ENCODE measurements around the gene ALKBH8. TPM values are rescaled to one million over a fixed set of nuclear protein-coding genes. Genes with fewer than 3 reads are reported as not detected.

ALKBH8 gene
- total RNA-seq, 1 experiment from 2014 or later: 9.1 TPM

- POLR2A ChIA-PET: no interaction called here
- no TSS peak for BruUV-seq (replicated peaks)
- no peak for DNase-seq (ENCODE audit: low read depth, low spot score)
Measured at GRCh38 chr11:107505647-107506225, 59.8 kb downstream of the ALKBH8 start.

GRCh38 chr11:107504981-107505380 lies 60.6 kb downstream of the ALKBH8 start:
- no peaks in the 10 kb centered on the region for H3K4me1 ChIP-seq (ENCODE audit: control insufficient read depth, insufficient read depth, low read length)
- no peak for ATAC-seq
- in situ Hi-C loops (cut with HindIII; ENCODE audit: low pct_unique_long_range_greater_than_20kb, low sequenced_read_pairs): no loop called here
- TF ChIP-seq CTCF (IDR thresholded peaks at IDR 0.05) (no peak), POLR2AphosphoS5 (IDR thresholded peaks at IDR 0.05; ENCODE audit: low read depth, low read length) (no peak), REST (IDR thresholded peaks at IDR 0.05; ENCODE audit: insufficient read depth in 1 of 2, low read depth in 2 of 2, low read length in 1 of 2) (no peak), TCF7L2 (IDR thresholded peaks at IDR 0.05; ENCODE audit: low read depth, low read length) (no peak), SIN3A (IDR thresholded peaks at IDR 0.05; ENCODE audit: borderline replicate concordance, insufficient read depth, low read depth, low read length) (no peak)
- H3K27me3 ChIP-seq (ENCODE audit: control insufficient read depth, insufficient read depth, low read length): no peaks in the 10 kb centered on the region
- no peaks in the 10 kb centered on the region; the same call in 1 of the 2 replicates for H3K36me3 ChIP-seq (ENCODE audit: control insufficient read depth, insufficient read depth, low read length)
- CTCF ChIA-PET: no interaction called here
- peaks cover 15% of the 10 kb centered on the region; the same call in 1 of the 2 replicates for H3K9me3 ChIP-seq (ENCODE audit: control insufficient read depth, insufficient read depth, low read depth, low read length)
- H3K27ac ChIP-seq (ENCODE audit: low read length): no peak overlapping the region
- POLR2A ChIA-PET: no interaction called here
- DNase-seq (ENCODE audit: low read depth, low spot score): no peak
- no TSS peak for BruUV-seq (replicated peaks)
- intact Hi-C loops (cut with micrococcal nuclease; ENCODE audit: unreplicated experiment): no loop called here
- no peak overlapping the region for H3K4me3 ChIP-seq (ENCODE audit: low read depth in 2 of 2, low read length in 2 of 2)

More at GRCh38 chr11:107505647-107506225, 59.8 kb downstream of the ALKBH8 start:
- peaks cover 15% of the 10 kb centered on the region; the same call in 1 of the 2 replicates for H3K9me3 ChIP-seq (ENCODE audit: control insufficient read depth, insufficient read depth, low read depth, low read length)
- no peak overlapping the region for H3K4me3 ChIP-seq (ENCODE audit: low read depth in 2 of 2, low read length in 2 of 2)
- H3K27ac ChIP-seq (ENCODE audit: low read length): no peak overlapping the region
- intact Hi-C loops (cut with micrococcal nuclease; ENCODE audit: unreplicated experiment): no loop called here
- H3K27me3 ChIP-seq (ENCODE audit: control insufficient read depth, insufficient read depth, low read length): no peaks in the 10 kb centered on the region
- in situ Hi-C loops (cut with HindIII; ENCODE audit: low pct_unique_long_range_greater_than_20kb, low sequenced_read_pairs): no loop called here
- CTCF ChIA-PET: no interaction called here
- no peaks in the 10 kb centered on the region for H3K4me1 ChIP-seq (ENCODE audit: control insufficient read depth, insufficient read depth, low read length)
- no peak for ATAC-seq
- no peaks in the 10 kb centered on the region; the same call in 1 of the 2 replicates for H3K36me3 ChIP-seq (ENCODE audit: control insufficient read depth, insufficient read depth, low read length)
- no peak for TF ChIP-seq SIN3A (IDR thresholded peaks at IDR 0.05; ENCODE audit: borderline replicate concordance, insufficient read depth, low read depth, low read length)
- TF ChIP-seq CTCF (IDR thresholded peaks at IDR 0.05): no peak
- TF ChIP-seq TCF7L2 (IDR thresholded peaks at IDR 0.05; ENCODE audit: low read depth, low read length): no peak
- no peak for TF ChIP-seq REST (IDR thresholded peaks at IDR 0.05; ENCODE audit: insufficient read depth in 1 of 2, low read depth in 2 of 2, low read length in 1 of 2)
- no peak for TF ChIP-seq POLR2AphosphoS5 (IDR thresholded peaks at IDR 0.05; ENCODE audit: low read depth, low read length)

Measured in Panc1 (cell line).